WTC11 (cell line): ENCODE data around the gene PCBP1. TPM values are rescaled to one million over a fixed set of nuclear protein-coding genes. Genes with fewer than 3 reads are reported as not detected.
"Not testable (repeated sequence)": the region's sequence is repeated elsewhere in the genome, so short reads cannot be mapped to it uniquely, and the experiment has no call there.

ENCODE experiments used
- ATAC-seq: fragments of 200-7000 bp; cut with Tn5 transposase; 2 replicates; pipeline ENCODE4 v1.10.0; 2021; ENCODE audit warnings: mild to moderate bottlenecking, moderate library complexity
- CTCF ChIA-PET: fragments of 300-600 bp; sonication (Branson Sonifier 250); formaldehyde crosslinking; loops from one replicate; lab custom pipeline; 2021; ENCODE audit warnings: antibody characterized with exemption; lab: Charles Lee
- POLR2A ChIA-PET: fragments of 350-600 bp; sonication (Branson Sonifier 250); formaldehyde crosslinking; loops from one replicate; lab custom pipeline; 2021; ENCODE audit warnings: antibody characterized with exemption; lab: Charles Lee
- DNase-seq: peaks from one replicate; pipeline ENCODE4 v3.0.0; 2021; ENCODE audit warnings: low spot score
- H3K27ac Mint-ChIP-seq: 2 replicates; pipeline ENCODE4 v1.8.0; 2021; ENCODE audit warnings: mixed read lengths
- H3K27me3 Mint-ChIP-seq: 2 replicates; pipeline ENCODE4 v1.8.0; 2021; ENCODE audit warnings: low read depth, mild to moderate bottlenecking, moderate library complexity, mixed read lengths
- H3K36me3 Mint-ChIP-seq: 2 replicates; pipeline ENCODE4 v1.8.0; 2021; ENCODE audit warnings: mixed read lengths
- H3K4me1 Mint-ChIP-seq: 2 replicates; pipeline ENCODE4 v1.8.0; 2022; ENCODE audit warnings: mixed read lengths
- H3K4me3 Mint-ChIP-seq: 2 replicates; pipeline ENCODE4 v1.8.0; 2021; ENCODE audit warnings: mild to moderate bottlenecking, moderate library complexity, mixed read lengths
- H3K9me3 Mint-ChIP-seq: 2 replicates; pipeline ENCODE4 v1.8.0; 2021; ENCODE audit warnings: mixed read lengths
- CREB1 ChIP-seq: sonication (generic); formaldehyde crosslinking; IDR thresholded peaks from 2 replicates; pipeline ENCODE4 v1.8.0; 2023; ENCODE audit warnings: mild to moderate bottlenecking, missing genetic modification reagents
- JAZF1 ChIP-seq: fragments of 250-450 bp; sonication (Bioruptor Pico); IDR thresholded peaks from 2 replicates; pipeline ENCODE4 v1.9.0; 2021; ENCODE audit warnings: moderate library complexity, mild to moderate bottlenecking, inconsistent platforms
- JUN ChIP-seq: sonication (generic); formaldehyde crosslinking; IDR thresholded peaks from 2 replicates; pipeline ENCODE4 v1.8.0; 2023; ENCODE audit warnings: mild to moderate bottlenecking, missing genetic modification reagents
- MXD4 ChIP-seq: fragments of 250-450 bp; sonication (Bioruptor Pico); IDR thresholded peaks from 2 replicates; pipeline ENCODE4 v1.8.0; 2021; ENCODE audit warnings: mild to moderate bottlenecking, moderate library complexity, borderline replicate concordance
- NFATC4 ChIP-seq: fragments of 250-450 bp; sonication (Bioruptor Pico); IDR thresholded peaks from 2 replicates; pipeline ENCODE4 v1.9.0; 2021; ENCODE audit warnings: mild to moderate bottlenecking
- SMAD3 ChIP-seq: sonication (generic); formaldehyde crosslinking; IDR thresholded peaks from 2 replicates; pipeline ENCODE4 v1.8.0; 2022; ENCODE audit warnings: missing genetic modification reagents, mild to moderate bottlenecking, borderline replicate concordance
- TEAD1 ChIP-seq: sonication (generic); formaldehyde crosslinking; IDR thresholded peaks from 2 replicates; pipeline ENCODE4 v1.8.0; 2022; ENCODE audit warnings: mild to moderate bottlenecking, missing genetic modification reagents
- total RNA-seq: library from RNA; stranded (reverse); gene quantifications from 3 replicates; pipeline ENCODE4 v1.2.3, GENCODE V29; 2021
- TF ChIP-seq, protein P1 (sequence below): sonication (generic); formaldehyde crosslinking; IDR thresholded peaks from 2 replicates; pipeline ENCODE4 v1.8.0; 2022; ENCODE audit warnings: mild to moderate bottlenecking, missing genetic modification reagents
- TF ChIP-seq, protein P2 (sequence below): fragments of 250-450 bp; sonication (Bioruptor Pico); IDR thresholded peaks from 2 replicates; pipeline ENCODE4 v1.9.0; 2021; ENCODE audit warnings: mild to moderate bottlenecking
- TF ChIP-seq, protein P3 (sequence below): fragments of 250-450 bp; sonication (Bioruptor Pico); IDR thresholded peaks from 2 replicates; pipeline ENCODE4 v1.9.0; 2021; ENCODE audit warnings: moderate library complexity, mild to moderate bottlenecking, inconsistent platforms, borderline replicate concordance
- TF ChIP-seq, protein P4 (sequence below): sonication (generic); formaldehyde crosslinking; conservative IDR thresholded peaks from 2 replicates; pipeline ENCODE4 v1.8.1; 2022; ENCODE audit warnings: mild to moderate bottlenecking, missing genetic modification reagents
- TF ChIP-seq, protein P5 (sequence below): sonication (generic); formaldehyde crosslinking; IDR thresholded peaks from 2 replicates; pipeline ENCODE4 v1.8.0; 2022; ENCODE audit warnings: mild to moderate bottlenecking, missing genetic modification reagents

Gene PCBP1
- total RNA-seq, 1 experiment from 2014 or later, result 489 TPM

DNA sequence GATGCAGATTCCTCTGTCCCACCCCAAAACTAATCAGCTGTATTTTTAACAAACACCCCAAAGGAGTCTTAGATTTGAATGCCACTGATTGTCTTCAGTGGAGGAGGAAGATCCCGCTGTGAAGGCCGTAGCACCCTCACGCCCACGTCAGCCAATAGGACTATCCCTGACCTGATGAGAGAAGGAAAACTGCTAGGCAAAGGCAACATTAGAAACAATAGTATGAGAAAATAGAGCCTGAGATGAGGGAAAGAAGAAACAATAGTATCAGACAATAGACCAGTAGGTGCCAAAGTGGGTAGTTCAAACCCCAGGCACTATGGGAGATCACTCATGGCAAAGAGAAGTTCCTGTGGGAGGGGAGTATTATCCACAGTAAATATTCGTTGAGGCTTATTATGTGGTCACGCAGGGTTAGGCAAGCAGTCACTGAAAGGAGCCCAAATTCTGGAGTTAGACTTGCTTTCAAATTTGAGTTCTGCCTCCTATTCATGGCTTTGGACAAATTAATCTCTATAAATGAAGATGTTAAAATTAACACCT lies 2.8 kb downstream of the PCBP1 start (continued):
- TF ChIP-seq, protein P1, sequence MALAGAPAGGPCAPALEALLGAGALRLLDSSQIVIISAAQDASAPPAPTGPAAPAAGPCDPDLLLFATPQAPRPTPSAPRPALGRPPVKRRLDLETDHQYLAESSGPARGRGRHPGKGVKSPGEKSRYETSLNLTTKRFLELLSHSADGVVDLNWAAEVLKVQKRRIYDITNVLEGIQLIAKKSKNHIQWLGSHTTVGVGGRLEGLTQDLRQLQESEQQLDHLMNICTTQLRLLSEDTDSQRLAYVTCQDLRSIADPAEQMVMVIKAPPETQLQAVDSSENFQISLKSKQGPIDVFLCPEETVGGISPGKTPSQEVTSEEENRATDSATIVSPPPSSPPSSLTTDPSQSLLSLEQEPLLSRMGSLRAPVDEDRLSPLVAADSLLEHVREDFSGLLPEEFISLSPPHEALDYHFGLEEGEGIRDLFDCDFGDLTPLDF (CRISPR knock-in tag), result no peak
- TF ChIP-seq SMAD3 (CRISPR knock-in tag), result no peak

DNA sequence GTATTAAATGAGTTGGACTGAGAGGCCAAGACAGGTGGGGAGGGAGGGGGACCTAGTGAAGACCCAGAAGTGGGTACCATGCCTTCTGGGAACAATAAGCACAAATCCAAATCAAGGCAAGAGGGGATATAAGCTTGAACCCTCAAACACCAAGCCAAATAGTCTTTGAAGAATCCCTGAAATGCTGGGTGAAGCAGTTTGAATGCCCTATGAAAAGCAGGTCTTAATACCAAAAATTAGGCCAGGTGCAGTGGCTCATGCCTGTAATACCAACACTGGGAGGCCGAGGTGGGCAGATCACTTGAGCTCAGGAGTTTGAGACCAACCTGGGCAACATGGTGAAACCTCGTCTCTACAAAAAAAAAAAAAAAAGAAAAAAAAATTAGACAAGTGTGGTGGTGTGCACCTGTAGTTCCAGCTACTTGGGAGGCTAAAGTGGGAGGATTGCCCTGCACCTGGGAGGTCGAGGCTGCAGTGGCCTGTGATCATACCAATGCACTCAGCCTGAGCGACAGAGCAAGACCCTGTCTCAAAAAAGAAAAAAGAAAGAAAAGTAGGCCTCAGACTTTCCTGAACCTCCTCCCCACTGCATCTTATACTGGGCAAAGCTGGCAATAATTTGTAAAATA lies 3.5 kb downstream of the PCBP1 start:
- Mint-ChIP-seq H3K27me3 (no peaks in the 10 kb centered on the region; the same call in 1 of the 2 replicates), H3K4me1 (peaks cover 17% of the 10 kb centered on the region), H3K27ac (peak overlapping the region; percentile 92), H3K36me3 (peaks cover 18% of the 10 kb centered on the region), H3K9me3 (no peaks in the 10 kb centered on the region), H3K4me3 (no peak overlapping the region)
- ChIA-PET POLR2A (interaction anchor here (1.0 to 1.3 kb wide), 2 partner anchors 13 to 33 kb away, joined by 3 read pairs; no protein-coding TSS in a partner anchor), CTCF (interaction anchor here (1.3 kb wide), 1 partner anchor 25 kb away, joined by 3 read pairs; no protein-coding TSS in a partner anchor)
- ATAC-seq (no peak), DNase-seq (no peak)
- TF ChIP-seq TEAD1 (no peak), NFATC4 (CRISPR knock-in tag) (no peak), MXD4 (CRISPR knock-in tag) (no peak)
- TF ChIP-seq, protein P2, sequence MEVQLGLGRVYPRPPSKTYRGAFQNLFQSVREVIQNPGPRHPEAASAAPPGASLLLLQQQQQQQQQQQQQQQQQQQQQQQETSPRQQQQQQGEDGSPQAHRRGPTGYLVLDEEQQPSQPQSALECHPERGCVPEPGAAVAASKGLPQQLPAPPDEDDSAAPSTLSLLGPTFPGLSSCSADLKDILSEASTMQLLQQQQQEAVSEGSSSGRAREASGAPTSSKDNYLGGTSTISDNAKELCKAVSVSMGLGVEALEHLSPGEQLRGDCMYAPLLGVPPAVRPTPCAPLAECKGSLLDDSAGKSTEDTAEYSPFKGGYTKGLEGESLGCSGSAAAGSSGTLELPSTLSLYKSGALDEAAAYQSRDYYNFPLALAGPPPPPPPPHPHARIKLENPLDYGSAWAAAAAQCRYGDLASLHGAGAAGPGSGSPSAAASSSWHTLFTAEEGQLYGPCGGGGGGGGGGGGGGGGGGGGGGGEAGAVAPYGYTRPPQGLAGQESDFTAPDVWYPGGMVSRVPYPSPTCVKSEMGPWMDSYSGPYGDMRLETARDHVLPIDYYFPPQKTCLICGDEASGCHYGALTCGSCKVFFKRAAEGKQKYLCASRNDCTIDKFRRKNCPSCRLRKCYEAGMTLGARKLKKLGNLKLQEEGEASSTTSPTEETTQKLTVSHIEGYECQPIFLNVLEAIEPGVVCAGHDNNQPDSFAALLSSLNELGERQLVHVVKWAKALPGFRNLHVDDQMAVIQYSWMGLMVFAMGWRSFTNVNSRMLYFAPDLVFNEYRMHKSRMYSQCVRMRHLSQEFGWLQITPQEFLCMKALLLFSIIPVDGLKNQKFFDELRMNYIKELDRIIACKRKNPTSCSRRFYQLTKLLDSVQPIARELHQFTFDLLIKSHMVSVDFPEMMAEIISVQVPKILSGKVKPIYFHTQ (CRISPR knock-in tag), result no peak

DNA sequence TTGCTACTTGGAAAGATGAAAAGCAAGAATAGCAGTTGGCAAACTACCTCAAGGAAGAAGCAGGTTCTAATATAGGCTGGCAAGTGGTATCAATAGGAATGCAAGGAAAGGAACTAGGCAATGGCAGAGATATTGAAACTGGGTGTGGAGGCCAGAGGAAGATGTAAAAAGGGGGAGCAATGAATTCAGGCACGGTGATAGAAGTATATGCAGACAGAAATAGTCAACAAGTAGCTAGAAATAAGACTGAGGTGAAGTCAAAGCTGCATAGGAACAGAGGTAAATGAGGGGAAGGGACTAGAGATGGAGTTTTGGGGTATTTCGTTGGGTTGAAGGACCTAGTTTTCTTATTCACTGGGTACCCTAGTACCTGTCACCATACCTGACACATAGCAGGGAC lies 4.1 kb downstream of the PCBP1 start:
- ATAC-seq, result no peak
- ChIA-PET POLR2A (interaction anchor here (1.0 to 1.3 kb wide), 2 partner anchors 13 to 32 kb away, joined by 3 read pairs; no protein-coding TSS in a partner anchor), CTCF (no interaction called here)
- Mint-ChIP-seq H3K9me3 (no peaks in the 10 kb centered on the region), H3K4me3 (no peak overlapping the region), H3K36me3 (peaks cover 18% of the 10 kb centered on the region), H3K4me1 (peaks cover 15% of the 10 kb centered on the region), H3K27ac (peak overlapping the region; percentile 82), H3K27me3 (no peaks in the 10 kb centered on the region; the same call in 1 of the 2 replicates)
- no peak for DNase-seq
- TF ChIP-seq, protein P1 (CRISPR knock-in tag), result no peak

DNA sequence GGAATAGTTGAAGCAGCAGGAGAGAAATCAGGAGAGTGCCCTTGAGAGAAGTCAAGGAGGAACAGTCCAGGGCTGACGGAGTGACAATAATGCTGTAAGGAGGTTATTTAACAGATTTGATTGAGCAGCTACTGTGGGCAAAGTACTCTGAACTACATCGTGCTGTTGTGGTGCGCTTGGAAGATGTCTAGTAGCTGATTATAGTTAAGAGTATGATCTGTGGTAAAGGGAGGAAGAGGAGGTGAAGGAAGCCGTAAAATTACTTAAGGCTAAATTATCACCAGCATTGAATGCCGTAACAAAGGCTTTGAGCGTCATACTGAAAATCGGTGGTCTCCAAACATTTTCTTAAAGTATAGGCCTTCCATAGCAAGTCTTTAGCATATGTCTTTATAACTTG lies 4.5 kb downstream of the PCBP1 start:
- POLR2A ChIA-PET, result interaction anchor here (1.0 to 1.3 kb wide), 2 partner anchors 12 to 32 kb away, joined by 3 read pairs; no protein-coding TSS in a partner anchor
- Mint-ChIP-seq H3K27ac (peak overlapping the region; percentile 82), H3K27me3 (no peaks in the 10 kb centered on the region; the same call in 1 of the 2 replicates), H3K36me3 (peaks cover 18% of the 10 kb centered on the region), H3K4me3 (no peak overlapping the region), H3K4me1 (peaks cover 15% of the 10 kb centered on the region), H3K9me3 (no peaks in the 10 kb centered on the region)
- DNase-seq (no peak), ATAC-seq (no peak)
- TF ChIP-seq, protein P3, sequence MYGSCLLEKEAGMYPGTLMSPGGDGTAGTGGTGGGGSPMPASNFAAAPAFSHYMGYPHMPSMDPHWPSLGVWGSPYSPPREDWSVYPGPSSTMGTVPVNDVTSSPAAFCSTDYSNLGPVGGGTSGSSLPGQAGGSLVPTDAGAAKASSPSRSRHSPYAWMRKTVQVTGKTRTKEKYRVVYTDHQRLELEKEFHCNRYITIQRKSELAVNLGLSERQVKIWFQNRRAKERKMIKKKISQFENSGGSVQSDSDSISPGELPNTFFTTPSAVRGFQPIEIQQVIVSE (CRISPR knock-in tag), result no peak
- TF ChIP-seq CREB1 (no peak), JUN (no peak), JAZF1 (CRISPR knock-in tag) (no peak)
- TF ChIP-seq, protein P4, sequence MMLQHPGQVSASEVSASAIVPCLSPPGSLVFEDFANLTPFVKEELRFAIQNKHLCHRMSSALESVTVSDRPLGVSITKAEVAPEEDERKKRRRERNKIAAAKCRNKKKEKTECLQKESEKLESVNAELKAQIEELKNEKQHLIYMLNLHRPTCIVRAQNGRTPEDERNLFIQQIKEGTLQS, result no peak
- TF ChIP-seq, protein P5, sequence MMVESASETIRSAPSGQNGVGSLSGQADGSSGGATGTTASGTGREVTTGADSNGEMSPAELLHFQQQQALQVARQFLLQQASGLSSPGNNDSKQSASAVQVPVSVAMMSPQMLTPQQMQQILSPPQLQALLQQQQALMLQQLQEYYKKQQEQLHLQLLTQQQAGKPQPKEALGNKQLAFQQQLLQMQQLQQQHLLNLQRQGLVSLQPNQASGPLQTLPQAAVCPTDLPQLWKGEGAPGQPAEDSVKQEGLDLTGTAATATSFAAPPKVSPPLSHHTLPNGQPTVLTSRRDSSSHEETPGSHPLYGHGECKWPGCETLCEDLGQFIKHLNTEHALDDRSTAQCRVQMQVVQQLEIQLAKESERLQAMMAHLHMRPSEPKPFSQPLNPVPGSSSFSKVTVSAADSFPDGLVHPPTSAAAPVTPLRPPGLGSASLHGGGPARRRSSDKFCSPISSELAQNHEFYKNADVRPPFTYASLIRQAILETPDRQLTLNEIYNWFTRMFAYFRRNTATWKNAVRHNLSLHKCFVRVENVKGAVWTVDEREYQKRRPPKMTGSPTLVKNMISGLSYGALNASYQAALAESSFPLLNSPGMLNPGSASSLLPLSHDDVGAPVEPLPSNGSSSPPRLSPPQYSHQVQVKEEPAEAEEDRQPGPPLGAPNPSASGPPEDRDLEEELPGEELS (CRISPR knock-in tag), result no peak
- TF ChIP-seq, all 79 proteins: peak for 0
- CTCF ChIA-PET, result no interaction called here

DNA sequence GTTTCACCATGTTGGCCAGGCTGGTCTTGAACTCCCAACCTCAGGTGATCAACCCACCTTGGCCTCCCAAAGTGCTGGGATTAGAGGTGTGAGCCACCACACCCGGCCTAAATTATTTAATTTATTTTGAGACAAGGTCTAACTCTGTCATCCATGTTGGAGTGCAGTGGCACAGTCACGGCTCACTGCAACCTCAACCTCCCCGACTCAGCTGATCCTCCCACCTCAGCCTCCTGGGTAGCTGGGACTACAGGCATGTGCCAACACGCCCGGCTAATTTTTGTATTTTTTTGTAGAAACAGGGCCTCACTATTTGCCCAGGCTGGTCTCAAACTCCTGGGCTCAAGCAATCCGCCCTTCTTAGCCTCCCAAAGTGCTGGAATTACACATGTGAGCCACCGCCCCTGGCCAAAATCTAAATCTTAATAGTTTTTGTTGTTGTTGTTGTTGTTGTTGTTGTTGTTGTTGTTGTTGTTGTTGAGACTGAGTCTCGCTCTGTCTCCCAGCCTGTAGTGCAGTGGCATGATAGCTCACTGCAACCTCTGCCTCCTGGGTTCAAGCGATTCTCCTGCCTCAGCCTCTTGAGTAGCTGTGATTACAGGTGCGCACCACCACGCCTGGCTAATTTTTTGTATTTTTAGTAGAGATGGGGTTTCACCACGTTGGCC lies 5.4 kb downstream of the PCBP1 start:
- H3K9me3 Mint-ChIP-seq, ATAC-seq, H3K27ac Mint-ChIP-seq, DNase-seq, H3K27me3 Mint-ChIP-seq, H3K4me3 Mint-ChIP-seq, POLR2A ChIA-PET: not testable (repeated sequence)
- peaks cover 16% of the 10 kb centered on the region for H3K36me3 Mint-ChIP-seq
- H3K4me1 Mint-ChIP-seq, result peaks cover 15% of the 10 kb centered on the region
- CTCF ChIA-PET, result interaction anchor here (0.8 kb wide), 1 partner anchor 7 kb away, joined by 5 read pairs; no protein-coding TSS in a partner anchor
